Lower leg skin (tissue), 4 donors: ENCODE results near the gene HBA1. TPM values are rescaled to one million over a fixed set of nuclear protein-coding genes. Genes with fewer than 3 reads are reported as not detected.

Experiments
- DNase-seq, 2 donors: peaks; one replicate each; pipeline ENCODE4 v3.0.0-alpha.2; 2019; ENCODE audit warnings: low spot score in 2 of 2
- H3K4me3 ChIP-seq: fragments of 200-600 bp; sonication (generic); 2 replicates; pipeline ENCODE4 v1.5.1; 2017; ENCODE audit warnings: mild to moderate bottlenecking, low read depth; ENCODE audit not compliant: poor library complexity, severe bottlenecking
- POLR2A ChIP-seq, 2 donors: fragments of 450-650 bp; IDR thresholded peaks; one replicate each; pipeline ENCODE4 v1.6.1; 2016 to 2017; ENCODE audit warnings: antibody characterized with exemption in 2 of 2, mild to moderate bottlenecking in 1 of 2, moderate library complexity in 1 of 2
- WGBS, 2 donors: methylation state at CpG; one replicate each; pipeline ENCODE4 v1.1.5; 2018; 5-methylcytosine and 5-hydroxymethylcytosine counted together
- intact Hi-C: fragments of 100-400 bp; cut with DNase I; formaldehyde crosslinking; loops from one replicate; pipeline ENCODE4 v1.15.0; 2023; ENCODE audit warnings: low total_unique reads
- total RNA-seq, 4 donors: library from RNA; depleted of rRNA; stranded (reverse); fragments of >200 nt; gene quantifications; one replicate each; pipeline ENCODE4 v1.1.0, GENCODE V29; 2016
- TF ChIP-seq, protein P1 (sequence below), 3 donors: fragments of 450-650 bp; IDR thresholded peaks; one replicate each; pipeline ENCODE4 v1.5.1; 2016; ENCODE audit warnings: antibody characterized with exemption in 3 of 3, mild to moderate bottlenecking in 3 of 3, moderate library complexity in 2 of 3

HBA1 gene
- total RNA-seq, 4 donors from 2014 or later, result 2.5 to 474 (median 180) TPM

DNA sequence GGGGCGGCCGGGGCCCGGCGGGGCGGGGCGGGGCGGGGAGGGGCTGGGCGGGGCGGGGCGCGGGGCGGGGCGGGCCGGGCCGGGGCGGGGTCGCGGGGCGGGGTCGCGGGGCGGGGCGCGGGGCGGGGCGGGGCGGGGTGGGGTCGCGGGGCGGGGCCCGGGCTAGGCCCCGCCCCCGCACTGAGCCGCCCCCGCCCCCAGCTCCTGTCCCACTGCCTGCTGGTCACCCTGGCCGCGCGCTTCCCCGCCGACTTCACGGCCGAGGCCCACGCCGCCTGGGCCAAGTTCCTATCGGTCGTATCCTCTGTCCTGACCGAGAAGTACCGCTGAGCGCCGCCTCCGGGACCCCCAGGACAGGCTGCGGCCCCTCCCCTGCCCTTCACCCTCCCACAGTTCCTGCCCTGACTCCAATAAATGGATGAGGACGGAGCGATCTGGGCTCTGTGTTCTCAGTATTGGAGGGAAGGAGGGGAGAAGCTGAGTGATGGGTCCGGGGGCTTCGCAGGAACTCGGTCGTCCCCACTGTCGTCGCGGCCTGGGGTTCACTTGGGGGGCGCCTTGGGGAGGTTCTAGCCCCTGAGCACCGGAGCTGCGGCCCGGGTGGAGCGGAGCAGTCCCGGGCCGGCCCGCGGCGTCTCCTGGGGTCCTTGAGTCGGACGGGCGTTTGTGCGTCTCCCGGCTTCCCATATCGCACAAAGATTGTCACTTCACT is 11.5 kb upstream of the HBA1 start:
- TF ChIP-seq, protein P1, sequence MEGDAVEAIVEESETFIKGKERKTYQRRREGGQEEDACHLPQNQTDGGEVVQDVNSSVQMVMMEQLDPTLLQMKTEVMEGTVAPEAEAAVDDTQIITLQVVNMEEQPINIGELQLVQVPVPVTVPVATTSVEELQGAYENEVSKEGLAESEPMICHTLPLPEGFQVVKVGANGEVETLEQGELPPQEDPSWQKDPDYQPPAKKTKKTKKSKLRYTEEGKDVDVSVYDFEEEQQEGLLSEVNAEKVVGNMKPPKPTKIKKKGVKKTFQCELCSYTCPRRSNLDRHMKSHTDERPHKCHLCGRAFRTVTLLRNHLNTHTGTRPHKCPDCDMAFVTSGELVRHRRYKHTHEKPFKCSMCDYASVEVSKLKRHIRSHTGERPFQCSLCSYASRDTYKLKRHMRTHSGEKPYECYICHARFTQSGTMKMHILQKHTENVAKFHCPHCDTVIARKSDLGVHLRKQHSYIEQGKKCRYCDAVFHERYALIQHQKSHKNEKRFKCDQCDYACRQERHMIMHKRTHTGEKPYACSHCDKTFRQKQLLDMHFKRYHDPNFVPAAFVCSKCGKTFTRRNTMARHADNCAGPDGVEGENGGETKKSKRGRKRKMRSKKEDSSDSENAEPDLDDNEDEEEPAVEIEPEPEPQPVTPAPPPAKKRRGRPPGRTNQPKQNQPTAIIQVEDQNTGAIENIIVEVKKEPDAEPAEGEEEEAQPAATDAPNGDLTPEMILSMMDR (IDR thresholded peaks at IDR 0.05), result no peak
- no peak for TF ChIP-seq POLR2A (IDR thresholded peaks at IDR 0.05)
- intact Hi-C loops, result no loop called here
- 2 to 6% methylated on average over 33 to 42 of the region's 77 CpGs for WGBS, 2 donors
- H3K4me3 ChIP-seq, result no peak overlapping the region
- no peak for DNase-seq

DNA sequence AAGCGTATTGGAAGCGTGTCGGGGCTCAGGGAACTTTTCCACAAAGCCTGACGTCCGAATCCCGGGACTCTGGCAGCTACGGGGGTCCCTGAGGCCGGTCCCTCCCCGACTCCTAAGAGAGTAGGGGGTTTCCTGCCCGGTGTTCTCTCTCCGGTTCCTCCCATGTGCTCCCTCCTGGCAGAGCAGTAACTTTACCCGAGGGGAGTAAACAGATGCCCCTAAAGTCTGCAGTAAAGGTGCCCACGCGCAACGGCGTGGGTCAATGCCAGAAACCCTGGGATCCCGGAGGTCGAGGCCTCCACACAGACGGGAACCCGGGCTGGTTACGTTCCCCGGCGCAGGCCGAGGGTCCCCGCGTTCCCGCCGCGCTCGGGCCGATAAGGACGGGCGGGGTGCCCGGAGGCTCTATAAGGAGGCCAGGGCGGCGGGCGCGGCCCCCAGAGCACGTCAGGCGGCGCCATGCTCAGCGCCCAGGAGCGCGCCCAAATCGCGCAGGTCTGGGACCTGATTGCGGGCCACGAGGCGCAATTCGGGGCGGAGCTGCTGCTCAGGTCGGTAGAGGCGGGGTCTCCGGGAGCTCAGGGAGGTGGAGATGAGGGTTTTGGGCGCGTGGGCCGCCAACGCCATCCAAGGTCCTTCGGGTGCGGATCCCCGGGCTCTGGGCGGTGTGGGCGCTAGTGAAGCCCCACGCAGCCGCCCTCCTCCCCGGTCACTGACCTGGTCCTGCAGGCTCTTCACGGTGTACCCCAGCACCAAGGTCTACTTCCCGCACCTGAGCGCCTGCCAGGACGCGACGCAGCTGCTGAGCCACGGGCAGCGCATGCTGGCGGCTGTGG is 10.7 kb upstream of the HBA1 start, which contains the start of gene HBM:
HBM (plus strand) TSS at position 440 of the 836 bp plus-strand sequence; CDS start at position 460, 20 bp downstream.
- TF ChIP-seq, protein P1 (IDR thresholded peaks at IDR 0.05), result no peak
- WGBS, 2 donors, result 4 to 5% methylated on average over 44 to 53 of the region's 75 CpGs
- H3K4me3 ChIP-seq, result no peak within 1 kb of the TSS
- intact Hi-C loops, result no loop called here
- no peak for DNase-seq

- intact Hi-C loops, result no loop called here
- no peak overlapping the region for H3K4me3 ChIP-seq
- WGBS, 2 donors, result 4 to 8% methylated on average over 21 to 22 of the region's 45 CpGs
- no peak for DNase-seq
- TF ChIP-seq, protein P1 (IDR thresholded peaks at IDR 0.05), result no peak
Observed at GRCh38 chr16:166375-167121, 9.9 kb upstream of the HBA1 start.

- intact Hi-C loops, result no loop called here
- TF ChIP-seq, protein P1 (IDR thresholded peaks at IDR 0.05), result no peak
- no peak for TF ChIP-seq POLR2A (IDR thresholded peaks at IDR 0.05)
- DNase-seq, result no peak
- 15% methylated on average over 11 of the region's 11 CpGs for WGBS, 2 donors
- H3K4me3 ChIP-seq, result no peak overlapping the region
Observed at GRCh38 chr16:167122-167690, 9.3 kb upstream of the HBA1 start.

- 62 to 69% methylated on average over 6 of the region's 6 CpGs for WGBS, 2 donors
- H3K4me3 ChIP-seq, result no peak overlapping the region
- TF ChIP-seq, protein P1 (IDR thresholded peaks at IDR 0.05), result no peak
- no peak for TF ChIP-seq POLR2A (IDR thresholded peaks at IDR 0.05)
- no peak for DNase-seq
- intact Hi-C loops, result no loop called here
Observed at GRCh38 chr16:168424-168823, 8.1 kb upstream of the HBA1 start.
